Kidney capillary endothelial cell (primary cell): ENCODE data around the gene FETUB.
"Not testable (repeated sequence)": the region's sequence is repeated elsewhere in the genome, so short reads cannot be mapped to it uniquely, and the experiment has no call there.

ENCODE experiments used
- DNase-seq: peaks from one replicate; pipeline ENCODE4 v3.0.0-alpha.2; 2018; ENCODE audit warnings: low spot score

The FETUB gene

DNA sequence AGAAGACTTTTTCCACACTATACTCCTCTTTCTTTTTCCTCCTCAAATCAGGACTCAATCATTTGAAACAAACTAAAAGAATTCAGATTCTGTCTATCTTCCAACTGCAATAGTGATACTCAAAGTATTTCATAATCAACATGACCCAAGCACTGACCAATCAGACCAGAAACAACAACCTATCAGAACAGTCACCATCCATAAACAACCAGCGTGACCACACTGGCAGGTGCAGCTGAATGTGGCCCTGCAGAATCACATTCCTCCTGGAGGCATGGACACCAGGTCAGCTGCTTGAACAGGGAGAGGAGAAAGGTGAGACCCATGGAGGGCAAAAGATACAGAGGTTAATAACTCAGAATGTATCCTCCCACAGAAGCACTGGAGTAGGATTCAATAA is 39.0 kb downstream of the FETUB start:
- no peak for DNase-seq

DNA sequence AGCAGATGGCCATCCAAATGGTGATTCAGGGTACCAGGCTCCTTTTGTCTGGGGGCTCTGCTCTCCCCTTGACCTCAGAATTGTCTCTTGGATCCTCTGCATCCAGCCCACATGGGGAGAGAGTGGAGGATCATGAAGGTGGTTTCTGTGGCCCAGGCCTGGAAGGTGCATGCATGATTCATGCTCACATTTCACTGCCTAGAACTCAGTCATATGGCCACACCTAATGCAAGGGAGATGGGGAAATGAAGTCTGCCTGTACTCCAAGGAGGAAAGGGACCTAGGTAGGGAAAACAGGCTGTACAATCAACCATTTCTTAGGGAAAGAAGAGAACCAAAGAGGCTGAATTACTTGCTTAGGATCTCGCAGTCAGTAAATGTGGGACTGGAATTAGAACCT is 40.7 kb downstream of the FETUB start:
- no peak for DNase-seq

DNA sequence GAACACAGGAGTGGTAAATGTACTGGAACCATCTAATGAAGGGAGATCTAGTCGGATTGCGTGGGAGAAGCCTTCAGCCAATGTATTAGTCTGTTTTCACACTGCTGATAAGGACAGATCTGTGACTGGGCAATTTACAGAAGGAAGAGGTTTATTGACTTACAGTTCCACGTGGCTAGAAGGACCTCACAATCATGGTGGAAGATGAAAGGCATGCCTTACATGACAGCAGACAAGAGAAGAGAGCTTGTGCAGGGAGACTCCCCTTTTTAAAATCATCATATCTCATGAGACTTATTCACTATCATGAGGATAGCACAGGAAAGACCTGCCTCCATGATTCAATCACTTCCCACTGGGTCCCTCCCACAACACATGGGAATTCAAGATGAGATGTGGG is 42.6 kb downstream of the FETUB start:
- no peak for DNase-seq

DNA sequence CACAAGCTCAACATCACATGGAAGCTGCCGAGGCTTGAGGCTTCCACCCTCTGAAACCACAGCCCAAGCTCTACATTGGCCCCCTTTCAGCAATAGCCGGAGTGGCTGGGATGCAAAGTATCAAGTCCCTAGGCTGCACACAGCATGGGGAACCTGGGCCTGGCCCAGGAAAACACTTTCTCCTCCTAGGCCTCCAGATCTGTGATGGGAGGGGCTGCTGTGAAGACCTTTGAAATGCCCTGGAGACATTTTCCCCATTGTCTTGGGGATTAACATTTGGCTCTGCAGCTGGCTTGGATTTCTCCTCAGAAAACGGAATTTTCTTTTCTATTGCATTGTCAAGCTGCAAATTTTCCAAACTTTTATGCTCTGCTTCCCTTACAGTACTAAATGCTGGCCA is 43.8 kb downstream of the FETUB start:
- no peak for DNase-seq

DNA sequence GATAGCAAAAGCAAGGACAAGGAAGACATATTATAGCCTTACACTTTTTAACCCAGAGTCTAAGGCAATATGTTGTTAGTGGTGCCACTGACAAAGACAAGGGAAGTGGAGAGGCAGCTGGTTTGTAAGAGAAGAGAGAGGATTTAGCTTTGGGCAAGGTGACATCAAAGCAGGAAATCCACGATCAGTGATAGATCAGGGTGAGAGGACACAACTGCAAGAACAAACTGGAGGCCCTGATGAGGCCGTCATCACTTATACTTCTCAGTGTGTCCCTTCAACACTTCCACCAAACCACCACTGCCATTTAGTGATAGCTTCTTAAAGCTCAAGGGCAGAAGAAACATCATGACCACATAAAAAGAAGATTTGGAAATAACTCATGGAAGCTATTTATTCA is 46.3 kb downstream of the FETUB start:
- DNase-seq = not testable (repeated sequence)

DNA sequence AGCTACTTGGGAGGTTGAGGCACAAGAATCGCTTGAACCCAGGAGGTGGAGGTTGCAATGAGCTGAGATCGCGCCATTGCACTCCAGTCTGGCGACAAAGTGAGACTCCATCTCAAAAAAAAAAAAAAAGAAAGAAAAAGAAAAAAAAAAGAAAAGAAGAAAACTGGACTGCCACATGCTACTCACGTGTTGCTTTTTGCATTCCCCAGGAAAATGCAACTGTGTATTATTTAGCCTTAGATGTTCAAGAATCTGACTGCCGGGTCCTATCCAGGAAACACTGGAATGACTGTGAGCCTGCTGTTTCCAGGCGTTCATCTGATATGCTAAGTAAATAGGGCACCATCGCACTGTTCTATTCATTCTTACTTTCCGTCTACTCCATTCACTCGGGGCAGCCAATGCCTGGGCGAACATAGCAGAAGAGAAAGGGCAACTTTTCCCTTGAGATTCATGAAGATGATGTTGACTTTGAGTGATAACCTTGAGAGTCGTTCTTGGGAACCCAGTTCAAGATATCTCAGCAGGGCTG is 47.0 kb downstream of the FETUB start:
- no peak for DNase-seq

DNA sequence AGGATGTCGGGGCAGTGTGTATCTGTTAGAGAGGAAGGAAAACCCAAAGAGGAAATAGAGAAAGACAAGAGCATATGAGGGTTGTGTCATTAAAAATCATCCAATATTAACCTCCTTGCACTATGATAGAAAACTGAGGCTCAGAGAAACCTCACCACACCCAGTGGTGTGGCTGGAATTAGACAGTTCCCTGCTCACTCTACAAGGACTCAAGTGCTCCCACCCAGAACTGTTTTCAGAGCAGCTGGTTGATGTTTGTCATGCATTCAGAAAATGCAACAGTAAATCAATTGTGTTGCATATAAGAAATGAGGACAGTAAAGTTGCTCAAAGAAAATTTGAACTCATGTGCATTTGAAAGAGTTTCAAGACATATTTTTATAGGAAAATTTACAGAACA is 50.1 kb downstream of the FETUB start:
- DNase-seq = not testable (repeated sequence)

DNA sequence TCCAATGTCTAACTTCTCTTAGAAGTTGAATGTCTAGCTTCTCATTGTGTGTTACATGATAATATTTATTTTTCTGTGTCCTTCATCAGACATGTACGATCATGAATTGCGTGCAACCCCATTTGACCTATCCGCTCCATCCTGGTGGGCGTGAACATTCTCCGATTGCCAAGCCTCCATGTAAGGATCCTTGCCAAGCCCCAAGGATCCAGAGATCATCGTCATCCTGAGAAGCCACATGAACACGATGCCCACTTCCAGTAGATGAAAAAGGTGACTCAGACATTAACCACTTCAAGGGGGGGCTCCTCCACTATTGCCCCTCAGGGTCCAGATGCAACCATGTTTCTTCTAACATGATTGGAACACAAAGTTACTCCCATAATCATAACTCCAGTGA is 51.5 kb downstream of the FETUB start:
- DNase-seq = no peak

DNA sequence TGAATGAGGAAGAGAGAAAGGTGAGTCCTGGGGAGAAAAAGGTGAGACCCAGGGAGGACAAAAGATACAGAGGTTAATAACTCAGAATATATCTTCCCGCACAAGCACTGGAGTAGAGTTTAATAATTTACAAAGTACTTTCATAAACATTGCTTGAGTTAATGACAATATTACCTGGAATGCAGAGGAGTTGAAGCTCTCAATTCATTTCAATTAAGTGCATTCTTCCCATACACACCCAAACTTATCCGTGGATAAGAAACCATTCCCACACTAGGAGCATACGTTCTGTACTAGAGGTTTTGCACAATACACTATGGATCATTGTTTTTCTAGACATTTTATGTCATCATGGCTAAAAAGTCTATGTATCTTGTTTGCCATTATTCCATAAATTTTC is 53.6 kb downstream of the FETUB start:
- no peak for DNase-seq

DNA sequence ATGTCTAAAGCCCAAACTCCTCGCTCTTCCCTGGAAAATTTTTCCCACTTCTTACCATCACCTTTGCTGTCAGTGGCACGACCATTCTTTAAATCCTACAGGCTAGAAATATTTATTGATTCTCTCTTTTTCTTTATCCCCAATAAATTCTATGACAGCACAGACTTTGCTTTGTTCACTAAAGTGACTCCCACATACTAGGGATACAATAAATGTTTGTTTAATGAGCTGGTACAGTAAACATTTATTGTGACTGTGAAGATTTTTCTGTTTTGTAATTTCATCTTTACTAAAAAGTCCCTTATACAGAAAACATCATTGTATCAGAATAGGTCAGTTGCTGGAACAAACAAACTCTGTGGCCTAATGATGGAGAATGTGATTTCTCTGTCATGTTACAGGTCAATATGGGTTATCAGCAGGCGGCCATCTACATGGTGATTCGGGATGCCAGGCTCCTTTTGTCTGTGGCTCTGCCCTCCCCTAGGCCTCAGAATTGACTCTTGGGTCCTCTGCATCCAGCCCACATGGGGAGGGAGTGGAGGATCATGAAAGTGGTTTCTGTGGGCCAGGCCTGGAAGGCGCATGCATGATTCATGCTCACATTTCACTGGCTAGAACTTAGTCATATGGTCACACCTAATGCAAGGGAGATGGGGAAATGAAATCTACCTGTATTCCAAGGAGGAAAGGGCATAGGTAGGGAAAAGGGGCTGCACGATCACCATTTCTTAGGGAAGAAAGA is 54.3 kb downstream of the FETUB start:
- no peak for DNase-seq

DNA sequence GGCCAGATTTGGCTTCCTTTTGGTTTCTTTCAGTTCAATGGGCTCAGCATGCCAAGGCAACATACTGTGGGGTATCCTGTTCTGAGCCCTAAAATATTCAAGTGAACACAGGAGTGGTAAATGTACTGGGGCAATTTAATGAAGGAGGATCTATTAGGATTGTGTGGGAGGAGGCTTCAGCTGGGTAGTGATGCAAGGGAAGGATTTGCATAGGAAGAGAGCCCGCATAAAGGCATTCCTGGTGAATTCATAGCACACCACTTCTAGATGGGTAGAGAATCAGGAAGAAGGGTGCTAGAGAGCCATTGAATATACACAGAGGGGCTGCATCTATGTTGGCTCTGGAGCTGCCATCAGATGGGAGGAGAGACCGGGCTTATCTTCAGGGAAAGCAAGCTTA is 56.3 kb downstream of the FETUB start:
- DNase-seq = no peak

DNA sequence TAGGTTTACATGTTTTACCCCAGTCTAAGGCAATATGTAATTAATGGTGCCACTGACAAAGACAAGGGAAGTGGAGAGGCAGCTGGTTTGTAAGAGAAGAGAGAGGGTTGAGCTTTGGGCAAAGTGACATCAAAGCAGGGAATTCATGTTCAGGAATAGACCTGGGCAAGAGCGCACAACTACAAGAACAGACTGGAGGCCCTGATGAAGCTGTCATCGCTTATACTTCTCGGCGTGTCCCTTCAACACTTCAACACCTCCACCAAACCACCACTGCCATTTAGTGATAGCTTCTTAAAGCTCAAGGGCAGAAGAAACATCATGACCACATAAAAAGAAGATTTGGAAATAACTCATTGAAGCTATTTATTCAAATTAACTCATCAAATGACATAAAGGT is 57.3 kb downstream of the FETUB start:
- DNase-seq = no peak

DNA sequence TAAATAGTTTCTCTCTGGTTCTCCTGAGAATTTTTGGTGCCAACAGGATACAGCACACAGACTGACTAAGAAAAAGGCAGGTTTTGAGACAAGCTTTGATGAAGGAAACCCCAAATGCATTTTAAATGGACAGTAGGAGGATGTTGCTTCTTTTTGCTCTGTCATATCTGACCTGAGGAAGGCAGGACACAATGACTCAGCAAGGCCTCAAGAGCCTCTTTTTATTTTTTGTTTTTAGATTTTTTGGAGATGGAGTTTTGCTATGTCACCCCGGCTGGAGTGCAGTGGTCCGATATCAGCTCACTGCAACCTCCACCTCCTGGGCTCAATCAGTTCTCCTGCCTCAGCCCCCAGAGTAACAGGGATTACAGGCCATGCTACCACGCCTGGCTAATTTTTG is 60.1 kb downstream of the FETUB start:
- DNase-seq = no peak

DNA sequence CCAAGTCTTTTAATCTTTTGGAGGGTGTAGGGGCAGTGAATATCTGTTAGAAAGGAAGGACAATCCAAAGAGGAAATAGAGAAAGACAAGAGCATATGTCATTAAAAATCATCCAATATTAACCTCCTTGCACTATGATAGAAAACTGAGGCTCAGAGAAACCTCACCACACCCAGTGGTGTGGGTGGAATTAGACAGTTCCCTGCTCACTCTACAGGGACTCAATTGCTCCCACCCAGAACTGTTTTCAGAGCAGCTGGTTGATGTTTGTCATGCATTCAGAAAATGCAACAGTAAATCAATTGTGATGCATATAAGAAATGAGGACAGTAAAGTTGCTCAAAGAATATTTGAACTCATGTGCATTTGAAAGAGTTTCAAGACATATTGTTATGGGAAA is 62.3 kb downstream of the FETUB start:
- DNase-seq = not testable (repeated sequence)
